Prostate gland (tissue), 2 donors: ENCODE results near the gene MAP2K1. TPM values are rescaled to one million over a fixed set of nuclear protein-coding genes. Genes with fewer than 3 reads are reported as not detected.
"Not testable (repeated sequence)": the region's sequence is repeated elsewhere in the genome, so short reads cannot be mapped to it uniquely, and the experiment has no call there.

Experiments used
- DNase-seq: peaks from one replicate; pipeline ENCODE4 v3.0.0-alpha.2; 2019; ENCODE audit warnings: low spot score
- H3K27ac ChIP-seq, 2 donors: fragments of 200-600 bp; sonication (generic); 2 replicates each; pipeline ENCODE4 v1.5.1; 2017 to 2019
- H3K27me3 ChIP-seq: fragments of 200-600 bp; sonication (generic); replicated peaks from 2 replicates; pipeline ENCODE4 v1.5.1; 2019; ENCODE audit not compliant: insufficient read depth
- H3K36me3 ChIP-seq, 2 donors: fragments of 200-600 bp; sonication (generic); 1 replicate in 1 of 2; 2 replicates in 1 of 2; pipeline versions ENCODE4 v1.5.1 to v1.8.1; 2017 to 2019
- H3K4me1 ChIP-seq: fragments of 200-600 bp; sonication (generic); replicated peaks from 2 replicates; pipeline ENCODE4 v1.5.1; 2019
- H3K4me3 ChIP-seq, 2 donors: fragments of 200-600 bp; sonication (generic); 2 replicates each; pipeline ENCODE4 v1.5.1; 2017 to 2019
- H3K9me3 ChIP-seq: fragments of 200-600 bp; sonication (generic); 2 replicates; pipeline ENCODE4 v1.5.1; 2017
- CTCF ChIP-seq, 4 experiments: fragments of 200-600 bp in 2 of 4; fragments of 450-650 bp in 2 of 4; sonication (generic) in 2 of 4; IDR thresholded peaks; 1 replicate in 3 of 4; 2 replicates in 1 of 4; pipeline ENCODE4 v1.5.1; 2016 to 2019; ENCODE audit warnings: antibody characterized with exemption in 4 of 4, mild to moderate bottlenecking in 2 of 4, moderate library complexity in 2 of 4
- POLR2A ChIP-seq: fragments of 450-650 bp; IDR thresholded peaks from one replicate; pipeline ENCODE4 v1.6.1; 2016; ENCODE audit warnings: antibody characterized with exemption, mild to moderate bottlenecking
- POLR2AphosphoS5 ChIP-seq: sonication (generic); formaldehyde crosslinking; IDR thresholded peaks from one replicate; pipeline ENCODE4 v1.6.1; 2017; ENCODE audit warnings: antibody characterized with exemption
- WGBS: methylation state at CpG from one replicate; pipeline ENCODE4 v1.1.5; 2018; 5-methylcytosine and 5-hydroxymethylcytosine counted together
- intact Hi-C: fragments of 100-400 bp; cut with DNase I; formaldehyde crosslinking; loops from one replicate; pipeline ENCODE4 v1.14.2; 2022
- total RNA-seq, 2 donors: library from RNA; depleted of rRNA; stranded (reverse); fragments of >200 nt; gene quantifications; one replicate each; pipeline ENCODE4 v1.1.0, GENCODE V29; 2016

Gene MAP2K1
- 10 to 100 TPM; 28.0 to 29.0 TPM for total RNA-seq

DNA sequence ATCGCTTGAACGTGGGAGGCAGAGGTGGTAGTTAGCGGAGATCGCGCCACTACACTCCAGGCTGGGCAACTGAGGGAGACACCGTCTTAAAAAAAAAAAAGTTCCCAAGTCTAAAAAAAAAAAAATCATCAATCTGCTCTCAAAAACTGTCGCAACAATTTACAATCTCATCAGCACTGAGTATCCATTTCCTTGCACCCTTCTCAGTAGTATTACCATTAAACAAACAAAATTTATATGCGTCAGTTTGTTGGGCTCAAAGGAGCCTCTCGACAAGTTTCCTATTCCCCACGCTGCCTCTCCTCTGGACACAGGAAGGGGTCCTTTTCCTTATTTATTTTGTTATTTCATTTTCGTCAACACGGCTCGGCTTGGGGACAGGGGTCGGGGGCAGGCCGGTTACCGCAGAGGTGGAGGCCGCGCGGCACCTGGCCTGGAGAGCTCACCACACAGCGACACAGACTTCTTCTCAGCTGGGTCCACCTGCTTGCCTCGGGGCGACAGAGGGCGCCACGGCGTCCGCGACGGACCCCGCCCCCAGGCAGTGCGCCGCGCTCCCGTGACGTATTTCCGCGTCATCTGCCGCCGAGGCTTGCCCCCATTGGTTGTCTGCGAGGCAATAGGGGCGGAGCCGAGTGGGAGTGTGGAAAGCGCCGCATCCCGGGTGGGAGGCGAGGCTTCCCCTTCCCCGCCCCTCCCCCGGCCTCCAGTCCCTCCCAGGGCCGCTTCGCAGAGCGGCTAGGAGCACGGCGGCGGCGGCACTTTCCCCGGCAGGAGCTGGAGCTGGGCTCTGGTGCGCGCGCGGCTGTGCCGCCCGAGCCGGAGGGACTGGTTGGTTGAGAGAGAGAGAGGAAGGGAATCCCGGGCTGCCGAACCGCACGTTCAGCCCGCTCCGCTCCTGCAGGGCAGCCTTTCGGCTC lies at the start of gene MAP2K1:
Gene MAP2K1, plus strand, starts transcription at position 709 of the 920 bp plus-strand sequence. CDS start 436 bp downstream, outside the sequence.
- no peaks in the 10 kb centered on the region for H3K27me3 ChIP-seq
- DNase-seq, result peak; percentile 97
- peak; percentile 75 for TF ChIP-seq POLR2A
- TF ChIP-seq CTCF (IDR thresholded peaks at IDR 0.05), result peak; percentile 45 to 91 (median 86)
- TF ChIP-seq POLR2AphosphoS5, result peak; percentile 97
- peak within 1 kb of the TSS; percentile 86 to 98 for H3K4me3 ChIP-seq
- peaks cover 7% of the 10 kb centered on the region for H3K4me1 ChIP-seq
- peak within 1 kb of the TSS; percentile 89 to 94 for H3K27ac ChIP-seq
- WGBS, result 4% methylated on average over 66 of the region's 69 CpGs
- intact Hi-C loops, result loop anchor here (1.0 to 2.0 kb wide), 2 partner anchors 30 to 111 kb away; partner anchors contain the start of genes SNAPC5 and TIPIN
- H3K9me3 ChIP-seq, result no peaks in the 10 kb centered on the region
- no peaks in the 10 kb centered on the region for H3K36me3 ChIP-seq

GRCh38 chr15:66348530-66348929 lies 38.2 kb upstream of the MAP2K1 start:
- H3K36me3 ChIP-seq, intact Hi-C loops, H3K4me1 ChIP-seq, DNase-seq, H3K27ac ChIP-seq, H3K4me3 ChIP-seq, H3K27me3 ChIP-seq, H3K9me3 ChIP-seq: not testable (repeated sequence)
- WGBS, result 35% methylated on average over 5 of the region's 5 CpGs

DNA sequence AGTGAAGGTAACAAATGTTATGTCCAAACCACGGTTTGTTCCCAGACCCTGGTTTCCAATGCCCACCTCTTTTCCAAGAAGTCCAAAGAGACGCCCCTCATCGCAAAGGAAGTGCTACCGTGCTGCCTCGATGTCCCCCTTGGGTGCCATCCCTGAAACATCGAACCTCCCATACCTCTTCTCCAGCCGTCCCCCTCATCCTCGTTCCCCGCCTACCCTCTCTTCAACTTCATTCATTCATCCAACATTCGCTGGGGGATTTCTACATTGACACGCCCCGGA lies 30.7 kb upstream of the MAP2K1 start:
- no peaks in the 10 kb centered on the region for H3K9me3 ChIP-seq
- no peak for DNase-seq
- intact Hi-C loops, result loop anchor here (2.0 kb wide), 1 partner anchor 31 kb away; the partner anchor contains the start of gene MAP2K1
- H3K36me3 ChIP-seq, result no peaks in the 10 kb centered on the region
- H3K27ac ChIP-seq, result peak overlapping the region; percentile 56 to 70
- no peak for TF ChIP-seq CTCF (IDR thresholded peaks at IDR 0.05)
- no peak for TF ChIP-seq POLR2A
- no peak for TF ChIP-seq POLR2AphosphoS5
- no peaks in the 10 kb centered on the region for H3K4me1 ChIP-seq
- no peaks in the 10 kb centered on the region for H3K27me3 ChIP-seq
- WGBS, result 3% methylated on average over 12 of the region's 12 CpGs
- H3K4me3 ChIP-seq, result peak overlapping the region; percentile 50 to 53

DNA sequence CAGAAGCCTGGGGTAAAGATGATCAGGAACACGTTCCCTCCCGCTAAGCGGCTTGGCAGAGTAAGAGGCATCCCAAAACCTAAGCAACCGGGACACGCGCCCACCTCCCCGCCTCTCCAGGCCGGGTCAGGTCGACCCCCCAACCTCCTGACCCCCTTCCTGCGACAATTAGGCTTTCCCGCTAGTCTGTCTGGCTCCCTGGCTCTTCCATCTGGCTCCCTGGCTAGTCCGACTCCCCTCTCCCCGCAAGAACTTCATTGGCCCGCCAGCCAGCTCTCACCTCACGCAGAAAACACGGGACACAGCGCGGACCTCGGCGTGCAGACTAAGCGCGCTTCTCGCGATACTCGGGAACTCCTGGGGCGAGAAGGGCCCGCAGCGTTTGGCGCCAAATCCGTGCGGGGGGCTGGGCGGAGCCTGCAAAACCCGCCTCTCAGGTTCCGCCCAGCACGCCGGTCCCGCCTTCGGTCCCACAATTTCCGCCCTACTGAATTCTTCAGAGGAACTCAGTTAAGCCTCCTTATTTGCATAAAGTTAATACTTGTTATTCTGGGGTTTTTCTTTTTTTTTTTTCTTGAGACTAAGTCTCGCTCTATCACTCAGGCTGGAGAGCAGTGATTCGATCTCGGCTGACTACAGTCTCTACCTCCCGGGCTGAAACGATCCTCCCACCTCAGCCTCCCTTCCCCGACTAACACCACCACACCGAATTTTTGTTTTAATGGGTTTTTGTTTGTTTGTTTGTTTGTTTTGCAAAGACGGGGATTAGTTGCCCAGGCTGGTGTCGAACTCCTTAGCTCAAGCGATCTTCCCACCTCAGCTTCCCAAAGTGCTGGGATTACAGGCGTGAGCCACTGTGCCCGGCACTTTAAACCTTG lies 30.1 kb upstream of the MAP2K1 start, which contains the start of gene TIPIN:
Gene TIPIN, minus strand, starts transcription at position 327 of the 878 bp plus-strand sequence. CDS start 3,738 bp downstream, outside the sequence.
- no peaks in the 10 kb centered on the region for H3K27me3 ChIP-seq
- peak within 1 kb of the TSS; percentile 56 to 70 for H3K27ac ChIP-seq
- H3K4me1 ChIP-seq, result no peaks in the 10 kb centered on the region
- no peaks in the 10 kb centered on the region for H3K9me3 ChIP-seq
- TF ChIP-seq POLR2AphosphoS5 (peak; percentile 64), POLR2A (peak; percentile 24), CTCF (IDR thresholded peaks at IDR 0.05) (no peak)
- 8% methylated on average over 51 of the region's 51 CpGs for WGBS
- DNase-seq, result peak; percentile 90
- peak within 1 kb of the TSS; percentile 50 to 53 for H3K4me3 ChIP-seq
- intact Hi-C loops, result loop anchor here (2.0 kb wide), 1 partner anchor 30 kb away; the partner anchor contains the start of gene MAP2K1
- H3K36me3 ChIP-seq, result no peaks in the 10 kb centered on the region

DNA sequence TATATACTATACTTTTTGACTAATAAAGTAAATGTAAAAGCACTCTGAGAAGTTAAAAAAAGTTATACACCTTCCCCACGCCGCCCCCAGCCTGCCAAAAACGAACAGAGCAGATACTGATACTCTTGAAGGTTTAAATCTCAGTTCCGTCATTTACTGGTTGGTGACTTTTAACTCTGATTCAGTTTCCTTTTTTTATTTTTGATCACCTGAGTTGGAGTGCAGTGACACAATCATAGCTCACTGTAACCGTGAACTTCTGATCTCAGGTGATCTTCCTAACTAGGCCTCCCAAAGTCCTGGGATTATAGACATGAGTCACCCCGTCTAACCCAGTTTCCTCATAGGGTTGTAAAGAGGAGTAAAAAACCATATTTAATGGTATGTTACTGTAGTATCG lies 27.0 kb upstream of the MAP2K1 start:
- Histone ChIP-seq H3K27ac (no peak overlapping the region), H3K4me3 (no peak overlapping the region), H3K4me1 (no peaks in the 10 kb centered on the region), H3K36me3 (no peaks in the 10 kb centered on the region), H3K27me3 (no peaks in the 10 kb centered on the region), H3K9me3 (no peaks in the 10 kb centered on the region)
- 82% methylated on average over 7 of the region's 7 CpGs for WGBS
- intact Hi-C loops, result no loop called here
- DNase-seq, result no peak
- TF ChIP-seq POLR2AphosphoS5, result no peak
- no peak for TF ChIP-seq CTCF (IDR thresholded peaks at IDR 0.05)
- TF ChIP-seq POLR2A, result no peak

- intact Hi-C loops, H3K9me3 ChIP-seq, H3K36me3 ChIP-seq, H3K4me1 ChIP-seq, H3K27ac ChIP-seq, H3K4me3 ChIP-seq, H3K27me3 ChIP-seq, DNase-seq: not testable (repeated sequence)
- 81% methylated on average over 15 of the region's 15 CpGs for WGBS
Measured at GRCh38 chr15:66361745-66362460, 24.8 kb upstream of the MAP2K1 start.
